HepG2 (cell line): Measurements from ENCODE around the gene MICALL2. TPM values are rescaled to one million over a fixed set of nuclear protein-coding genes. Genes with fewer than 3 reads are reported as not detected.
A peak's percentile ranks its signal among the peaks of the same experiment; 100 is the strongest.

ENCODE experiments used
- GMEB2 ChIP-seq: IDR thresholded peaks from 2 replicates; pipeline ENCODE4 v1.6.1; 2016; ENCODE audit warnings: missing biosample characterization, missing genetic modification reagents, low read depth
- NR2F1 ChIP-seq, 2 experiments: fragments of 450-650 bp in 1 of 2; formaldehyde crosslinking in 1 of 2; IDR thresholded peaks; 2 replicates each; pipeline versions ENCODE4 v1.5.0 to v1.6.1; 2016 to 2020; ENCODE audit warnings: mild to moderate bottlenecking in 1 of 2, missing compliant biosample characterization in 1 of 2, missing genetic modification reagents in 1 of 2, moderate library complexity in 1 of 2
- REST ChIP-seq, 2 experiments: IDR thresholded peaks; 2 replicates each; pipeline ENCODE4 v1.6.1; 2011 to 2012; ENCODE audit warnings: low read length in 2 of 2, borderline replicate concordance in 1 of 2, low read depth in 1 of 2, mild to moderate bottlenecking in 1 of 2, moderate library complexity in 1 of 2
- ZBTB43 ChIP-seq: sonication (generic); formaldehyde crosslinking; conservative IDR thresholded peaks from 2 replicates; pipeline ENCODE4 v1.4.0; 2020; ENCODE audit warnings: missing genetic modification reagents
- ZNF614 ChIP-seq: IDR thresholded peaks from 2 replicates; pipeline ENCODE4 v1.6.1; 2018; ENCODE audit warnings: missing biosample characterization, missing genetic modification reagents, inconsistent platforms, borderline replicate concordance
- polyA plus RNA-seq, 8 experiments: library from polyadenylated mRNA; depleted of rRNA in 3 of 8; stranded (reverse) in 7 of 8; unstranded in 1 of 8; fragments of >200 nt; fragmentation: Illumina TruSeq in 4 of 8; extraction: Trizol in 4 of 8; gene quantifications; 2 replicates each; pipeline versions ENCODE4 v1.2.1 to v1.2.3, GENCODE V29; 2011 to 2016; ENCODE audit warnings: low read depth in 4 of 8, missing spikeins in 1 of 8, mixed read lengths in 1 of 8; ENCODE audit not compliant: insufficient read depth in 1 of 8
- total RNA-seq, 5 experiments: library from RNA; depleted of rRNA; stranded (reverse); fragments of >200 nt; fragmentation: Illumina TruSeq; extraction: Trizol; gene quantifications; 2 replicates each; pipeline ENCODE4 v1.2.3, GENCODE V29; 2016; ENCODE audit warnings: low read depth in 1 of 5
- TF ChIP-seq, protein P1 (sequence below): sonication (generic); formaldehyde crosslinking; IDR thresholded peaks from 2 replicates; pipeline ENCODE4 v1.5.0; 2020; ENCODE audit warnings: mild to moderate bottlenecking, missing genetic modification reagents, borderline replicate concordance
- TF ChIP-seq, protein P2 (sequence below): IDR thresholded peaks from 2 replicates; pipeline ENCODE4 v1.6.1; 2016; ENCODE audit warnings: mild to moderate bottlenecking

Gene MICALL2
- total and polyA plus RNA-seq, 2 of the 13 experiments (the other 11 are each of a cell fraction or from before 2014, with no cell fraction given), result 5.8 to 12.4 TPM

- TF ChIP-seq GMEB2 (no peak), NR2F1 (CRISPR knock-in tag; IDR thresholded peaks at IDR 0.05) (peak; percentile 9 to 81; a peak in 3 of 4 replicates), ZBTB43 (peak; percentile 26; the same call in 1 of the 2 replicates), REST (IDR thresholded peaks at IDR 0.05; ENCODE audit: borderline replicate concordance in 1 of 2, low read depth in 1 of 2, low read length in 2 of 2) (no peak), ZNF614 (CRISPR knock-in tag) (peak; percentile 72; the same call in 1 of the 2 replicates)
- TF ChIP-seq, protein P1, sequence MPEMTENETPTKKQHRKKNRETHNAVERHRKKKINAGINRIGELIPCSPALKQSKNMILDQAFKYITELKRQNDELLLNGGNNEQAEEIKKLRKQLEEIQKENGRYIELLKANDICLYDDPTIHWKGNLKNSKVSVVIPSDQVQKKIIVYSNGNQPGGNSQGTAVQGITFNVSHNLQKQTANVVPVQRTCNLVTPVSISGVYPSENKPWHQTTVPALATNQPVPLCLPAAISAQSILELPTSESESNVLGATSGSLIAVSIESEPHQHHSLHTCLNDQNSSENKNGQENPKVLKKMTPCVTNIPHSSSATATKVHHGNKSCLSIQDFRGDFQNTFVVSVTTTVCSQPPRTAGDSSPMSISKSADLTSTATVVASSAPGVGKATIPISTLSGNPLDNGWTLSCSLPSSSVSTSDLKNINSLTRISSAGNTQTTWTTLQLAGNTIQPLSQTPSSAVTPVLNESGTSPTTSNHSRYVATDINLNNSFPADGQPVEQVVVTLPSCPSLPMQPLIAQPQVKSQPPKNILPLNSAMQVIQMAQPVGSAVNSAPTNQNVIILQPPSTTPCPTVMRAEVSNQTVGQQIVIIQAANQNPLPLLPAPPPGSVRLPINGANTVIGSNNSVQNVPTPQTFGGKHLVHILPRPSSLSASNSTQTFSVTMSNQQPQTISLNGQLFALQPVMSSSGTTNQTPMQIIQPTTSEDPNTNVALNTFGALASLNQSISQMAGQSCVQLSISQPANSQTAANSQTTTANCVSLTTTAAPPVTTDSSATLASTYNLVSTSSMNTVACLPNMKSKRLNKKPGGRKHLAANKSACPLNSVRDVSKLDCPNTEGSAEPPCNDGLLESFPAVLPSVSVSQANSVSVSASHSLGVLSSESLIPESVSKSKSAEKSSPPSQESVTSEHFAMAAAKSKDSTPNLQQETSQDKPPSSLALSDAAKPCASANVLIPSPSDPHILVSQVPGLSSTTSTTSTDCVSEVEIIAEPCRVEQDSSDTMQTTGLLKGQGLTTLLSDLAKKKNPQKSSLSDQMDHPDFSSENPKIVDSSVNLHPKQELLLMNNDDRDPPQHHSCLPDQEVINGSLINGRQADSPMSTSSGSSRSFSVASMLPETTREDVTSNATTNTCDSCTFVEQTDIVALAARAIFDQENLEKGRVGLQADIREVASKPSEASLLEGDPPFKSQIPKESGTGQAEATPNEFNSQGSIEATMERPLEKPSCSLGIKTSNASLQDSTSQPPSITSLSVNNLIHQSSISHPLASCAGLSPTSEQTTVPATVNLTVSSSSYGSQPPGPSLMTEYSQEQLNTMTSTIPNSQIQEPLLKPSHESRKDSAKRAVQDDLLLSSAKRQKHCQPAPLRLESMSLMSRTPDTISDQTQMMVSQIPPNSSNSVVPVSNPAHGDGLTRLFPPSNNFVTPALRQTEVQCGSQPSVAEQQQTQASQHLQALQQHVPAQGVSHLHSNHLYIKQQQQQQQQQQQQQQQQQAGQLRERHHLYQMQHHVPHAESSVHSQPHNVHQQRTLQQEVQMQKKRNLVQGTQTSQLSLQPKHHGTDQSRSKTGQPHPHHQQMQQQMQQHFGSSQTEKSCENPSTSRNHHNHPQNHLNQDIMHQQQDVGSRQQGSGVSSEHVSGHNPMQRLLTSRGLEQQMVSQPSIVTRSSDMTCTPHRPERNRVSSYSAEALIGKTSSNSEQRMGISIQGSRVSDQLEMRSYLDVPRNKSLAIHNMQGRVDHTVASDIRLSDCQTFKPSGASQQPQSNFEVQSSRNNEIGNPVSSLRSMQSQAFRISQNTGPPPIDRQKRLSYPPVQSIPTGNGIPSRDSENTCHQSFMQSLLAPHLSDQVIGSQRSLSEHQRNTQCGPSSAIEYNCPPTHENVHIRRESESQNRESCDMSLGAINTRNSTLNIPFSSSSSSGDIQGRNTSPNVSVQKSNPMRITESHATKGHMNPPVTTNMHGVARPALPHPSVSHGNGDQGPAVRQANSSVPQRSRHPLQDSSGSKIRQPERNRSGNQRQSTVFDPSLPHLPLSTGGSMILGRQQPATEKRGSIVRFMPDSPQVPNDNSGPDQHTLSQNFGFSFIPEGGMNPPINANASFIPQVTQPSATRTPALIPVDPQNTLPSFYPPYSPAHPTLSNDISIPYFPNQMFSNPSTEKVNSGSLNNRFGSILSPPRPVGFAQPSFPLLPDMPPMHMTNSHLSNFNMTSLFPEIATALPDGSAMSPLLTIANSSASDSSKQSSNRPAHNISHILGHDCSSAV (CRISPR knock-in tag), result no peak
- TF ChIP-seq, protein P2, sequence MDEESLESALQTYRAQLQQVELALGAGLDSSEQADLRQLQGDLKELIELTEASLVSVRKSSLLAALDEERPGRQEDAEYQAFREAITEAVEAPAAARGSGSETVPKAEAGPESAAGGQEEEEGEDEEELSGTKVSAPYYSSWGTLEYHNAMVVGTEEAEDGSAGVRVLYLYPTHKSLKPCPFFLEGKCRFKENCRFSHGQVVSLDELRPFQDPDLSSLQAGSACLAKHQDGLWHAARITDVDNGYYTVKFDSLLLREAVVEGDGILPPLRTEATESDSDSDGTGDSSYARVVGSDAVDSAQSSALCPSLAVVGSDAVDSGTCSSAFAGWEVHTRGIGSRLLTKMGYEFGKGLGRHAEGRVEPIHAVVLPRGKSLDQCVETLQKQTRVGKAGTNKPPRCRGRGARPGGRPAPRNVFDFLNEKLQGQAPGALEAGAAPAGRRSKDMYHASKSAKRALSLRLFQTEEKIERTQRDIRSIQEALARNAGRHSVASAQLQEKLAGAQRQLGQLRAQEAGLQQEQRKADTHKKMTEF (CRISPR knock-in tag), result peak; percentile 43; the same call in 1 of the 2 replicates
These were observed 1.8 kb upstream of the MICALL2 start (continued) for GRCh38 chr7:1460821-1461645.
